GM18867 (cell line): ENCODE measurements around the gene VPS29.
"Not testable (repeated sequence)": the region's sequence is repeated elsewhere in the genome, so short reads cannot be mapped to it uniquely, and the experiment has no call there.

Source experiments
- ATAC-seq: cut with Tn5 transposase; IDR thresholded peaks from one replicate; pipeline ENCODE4 v1.9.1; 2021; ENCODE audit warnings: mild to moderate bottlenecking, moderate library complexity; ENCODE audit not compliant: unreplicated experiment

VPS29 gene

GRCh38 chr12:110528277-110528839 lies 26.4 kb upstream of the VPS29 start:
- ATAC-seq, result no peak

GRCh38 chr12:110520876-110521712 lies 19.2 kb upstream of the VPS29 start:
- ATAC-seq, result not testable (repeated sequence)

GRCh38 chr12:110518014-110518413 lies 16.1 kb upstream of the VPS29 start:
- ATAC-seq, result not testable (repeated sequence)

- no peak for ATAC-seq
These were observed 15.1 kb upstream of the VPS29 start for GRCh38 chr12:110516995-110517394.

GRCh38 chr12:110514363-110514762 lies 12.5 kb upstream of the VPS29 start:
- ATAC-seq, result no peak

GRCh38 chr12:110513842-110514241 lies 11.9 kb upstream of the VPS29 start:
- ATAC-seq, result no peak

- ATAC-seq, result no peak
These were observed 6.2 kb upstream of the VPS29 start for GRCh38 chr12:110508071-110508586.

GRCh38 chr12:110505332-110505731 lies 3.4 kb upstream of the VPS29 start:
- no peak for ATAC-seq

GRCh38 chr12:110503432-110503831 lies 1.5 kb upstream of the VPS29 start:
- no peak for ATAC-seq

GRCh38 chr12:110501399-110501751 lies 536 bp downstream of the VPS29 start:
- peak; percentile 18 for ATAC-seq

GRCh38 chr12:110498984-110499706 lies 2.8 kb downstream of the VPS29 start:
- no peak for ATAC-seq

- ATAC-seq, result no peak
These were observed 26.5 kb downstream of the VPS29 start for GRCh38 chr12:110475426-110475825.

- ATAC-seq, result peak; percentile 73
These were observed 33.5 kb downstream of the VPS29 start, which contains the start of the genes FAM216A and GPN3 for GRCh38 chr12:110468214-110469048. Gene FAM216A (plus strand): TSS chr12:110468845. CDS start chr12:110468876, 31 bp downstream. Gene GPN3 (minus strand): TSS chr12:110468257. CDS start chr12:110468203, 54 bp downstream.

GRCh38 chr12:110467847-110468213 lies 34.1 kb downstream of the VPS29 start:
- no peak for ATAC-seq

GRCh38 chr12:110466791-110467190 lies 35.1 kb downstream of the VPS29 start:
- ATAC-seq, result no peak

- not testable (repeated sequence) for ATAC-seq
These were observed 36.1 kb downstream of the VPS29 start for GRCh38 chr12:110465765-110466164.

GRCh38 chr12:110465024-110465423 lies 36.9 kb downstream of the VPS29 start:
- ATAC-seq, result no peak

- not testable (repeated sequence) for ATAC-seq
These were observed 40.7 kb downstream of the VPS29 start for GRCh38 chr12:110461189-110461588.

GRCh38 chr12:110458756-110459155 lies 43.2 kb downstream of the VPS29 start:
- no peak for ATAC-seq

GRCh38 chr12:110453569-110454296 lies 48.2 kb downstream of the VPS29 start:
- no peak for ATAC-seq
